ENCODE results near the gene JPT2. TPM values are rescaled to one million over a fixed set of nuclear protein-coding genes. Genes with fewer than 3 reads are reported as not detected.

The JPT2 gene
- total RNA-seq, 1 donor from 2014 or later, result 72.9 TPM

GRCh38 chr16:1734123-1734522 lies 56.0 kb downstream of the JPT2 start:
- no peaks in the 10 kb centered on the region for H3K36me3 Mint-ChIP-seq (ENCODE audit: unreplicated experiment)
- H3K4me1 Mint-ChIP-seq (ENCODE audit: low read depth, unreplicated experiment), result no peaks in the 10 kb centered on the region
- no peak for DNase-seq
- no peak overlapping the region for H3K27ac Mint-ChIP-seq (ENCODE audit: unreplicated experiment)
- no peak overlapping the region for H3K4me3 Mint-ChIP-seq (ENCODE audit: unreplicated experiment)
- no peak for TF ChIP-seq CTCF (IDR thresholded peaks at IDR 0.05; ENCODE audit: partially characterized antibody, unreplicated experiment)
- H3K27me3 Mint-ChIP-seq (ENCODE audit: unreplicated experiment), result peaks cover 4% of the 10 kb centered on the region
- H3K9me3 Mint-ChIP-seq (ENCODE audit: unreplicated experiment), result peaks cover 3% of the 10 kb centered on the region

GRCh38 chr16:1734816-1735215 lies 56.7 kb downstream of the JPT2 start:
- no peak overlapping the region for H3K27ac Mint-ChIP-seq (ENCODE audit: unreplicated experiment)
- peaks cover 4% of the 10 kb centered on the region for H3K27me3 Mint-ChIP-seq (ENCODE audit: unreplicated experiment)
- no peak for TF ChIP-seq CTCF (IDR thresholded peaks at IDR 0.05; ENCODE audit: partially characterized antibody, unreplicated experiment)
- H3K36me3 Mint-ChIP-seq (ENCODE audit: unreplicated experiment), result no peaks in the 10 kb centered on the region
- peaks cover 3% of the 10 kb centered on the region for H3K9me3 Mint-ChIP-seq (ENCODE audit: unreplicated experiment)
- DNase-seq, result no peak
- H3K4me3 Mint-ChIP-seq (ENCODE audit: unreplicated experiment), result no peak overlapping the region
- no peaks in the 10 kb centered on the region for H3K4me1 Mint-ChIP-seq (ENCODE audit: low read depth, unreplicated experiment)

DNA sequence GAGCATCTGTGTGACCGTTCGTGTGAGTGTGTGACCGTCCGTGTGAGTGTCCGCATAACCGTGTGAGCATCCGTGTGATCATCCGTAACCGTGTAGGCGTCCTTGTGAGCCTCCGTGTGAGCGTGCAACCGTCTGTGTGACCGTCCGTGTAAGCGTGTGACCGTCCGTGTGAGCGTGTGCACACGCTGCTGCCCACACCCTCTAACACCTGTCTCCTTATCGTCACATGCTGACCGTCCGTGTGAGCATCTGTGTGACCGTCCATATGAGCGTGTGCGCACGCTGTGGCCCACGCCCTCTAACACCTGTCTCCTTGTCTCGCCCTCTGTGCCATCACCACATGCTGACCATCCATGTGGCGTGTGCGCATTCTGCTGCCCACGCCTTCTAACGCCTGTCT lies 62.2 kb downstream of the JPT2 start:
- H3K4me3 Mint-ChIP-seq (ENCODE audit: unreplicated experiment), result no peak overlapping the region

GRCh38 chr16:1740781-1741490 lies 62.9 kb downstream of the JPT2 start:
- H3K36me3 Mint-ChIP-seq (ENCODE audit: unreplicated experiment), result peaks cover 7% of the 10 kb centered on the region
- H3K4me3 Mint-ChIP-seq (ENCODE audit: unreplicated experiment), result peak overlapping the region; percentile 56
- peaks cover 3% of the 10 kb centered on the region for H3K9me3 Mint-ChIP-seq (ENCODE audit: unreplicated experiment)
- no peak overlapping the region for H3K27ac Mint-ChIP-seq (ENCODE audit: unreplicated experiment)
- H3K4me1 Mint-ChIP-seq (ENCODE audit: low read depth, unreplicated experiment), result no peaks in the 10 kb centered on the region
- no peak for DNase-seq
- TF ChIP-seq CTCF (IDR thresholded peaks at IDR 0.05; ENCODE audit: partially characterized antibody, unreplicated experiment), result no peak
- peaks cover 6% of the 10 kb centered on the region for H3K27me3 Mint-ChIP-seq (ENCODE audit: unreplicated experiment)

More for the DNA sequence above, 62.2 kb downstream of the JPT2 start:
- TF ChIP-seq CTCF (IDR thresholded peaks at IDR 0.05; ENCODE audit: partially characterized antibody, unreplicated experiment), result no peak
- Mint-ChIP-seq H3K27ac (ENCODE audit: unreplicated experiment) (no peak overlapping the region), H3K9me3 (ENCODE audit: unreplicated experiment) (peaks cover 3% of the 10 kb centered on the region), H3K4me1 (ENCODE audit: low read depth, unreplicated experiment) (no peaks in the 10 kb centered on the region), H3K36me3 (ENCODE audit: unreplicated experiment) (peaks cover 7% of the 10 kb centered on the region), H3K27me3 (ENCODE audit: unreplicated experiment) (peaks cover 6% of the 10 kb centered on the region)
- no peak for DNase-seq

DNA sequence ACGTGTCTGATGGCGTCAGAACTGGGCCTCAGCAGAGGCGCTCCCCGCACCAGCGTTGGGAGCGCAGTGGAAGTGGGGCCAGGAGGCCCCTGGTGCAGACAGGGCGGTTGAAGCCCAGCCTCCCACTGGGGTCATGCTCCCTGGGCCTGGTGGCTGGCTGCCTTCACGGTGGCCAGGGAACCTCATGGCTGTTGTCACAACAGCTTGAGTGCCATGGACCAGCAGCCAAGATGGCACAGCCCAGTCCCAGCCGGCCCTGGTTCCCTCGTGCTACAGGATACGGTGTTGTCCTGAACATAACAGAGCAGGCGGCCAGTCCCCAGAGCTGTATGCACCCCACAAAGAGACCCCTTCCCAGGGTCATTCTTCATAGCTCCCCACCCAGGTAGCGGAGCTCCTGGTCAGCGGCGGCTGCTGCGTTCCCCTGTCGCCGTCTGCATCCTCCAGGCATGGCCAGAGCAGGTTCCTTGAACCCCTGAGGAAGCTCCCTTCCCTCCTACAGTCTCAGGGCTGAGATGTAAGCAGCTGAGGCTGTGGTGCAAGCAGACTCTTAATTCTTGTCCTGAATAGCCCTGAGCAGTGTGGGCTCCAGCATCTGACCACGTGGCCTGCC lies 63.6 kb downstream of the JPT2 start:
- peaks cover 7% of the 10 kb centered on the region for H3K36me3 Mint-ChIP-seq (ENCODE audit: unreplicated experiment)
- H3K27me3 Mint-ChIP-seq (ENCODE audit: unreplicated experiment), result peaks cover 6% of the 10 kb centered on the region
- DNase-seq, result peak; percentile 12
- TF ChIP-seq CTCF (IDR thresholded peaks at IDR 0.05; ENCODE audit: partially characterized antibody, unreplicated experiment), result no peak
- peak overlapping the region; percentile 56 for H3K4me3 Mint-ChIP-seq (ENCODE audit: unreplicated experiment)
- peak overlapping the region; percentile 52 for H3K27ac Mint-ChIP-seq (ENCODE audit: unreplicated experiment)
- no peaks in the 10 kb centered on the region for H3K4me1 Mint-ChIP-seq (ENCODE audit: low read depth, unreplicated experiment)
- peaks cover 3% of the 10 kb centered on the region for H3K9me3 Mint-ChIP-seq (ENCODE audit: unreplicated experiment)

Data from glutamatergic neuron (in vitro differentiated cells).